ENCODE data around the gene TUBE1. TPM values are rescaled to one million over a fixed set of nuclear protein-coding genes. Genes with fewer than 3 reads are reported as not detected.

TUBE1 gene
- total and polyA plus RNA-seq, 10 donors, result 8.8 to 35.1 (median 15.1) TPM

GRCh38 chr6:112034616-112034995, 52.7 kb downstream of the TUBE1 start:
- TF ChIP-seq POLR2AphosphoS5 (IDR thresholded peaks at IDR 0.05) (no peak), CTCF (IDR thresholded peaks at IDR 0.05 in 8 of 11, conservative IDR thresholded peaks at IDR 0.05 in 3 of 11) (no peak), POLR2A (IDR thresholded peaks at IDR 0.05) (no peak)
- H3K4me3 ChIP-seq, result no peak overlapping the region
- peaks cover 0 to 11% (median 0%) of the 10 kb centered on the region in 6 donors for H3K4me1 ChIP-seq
- H3K27ac ChIP-seq, result no peak overlapping the region
- no peaks in the 10 kb centered on the region for H3K9me3 ChIP-seq
- H3K36me3 ChIP-seq, result no peaks in the 10 kb centered on the region
- no peak for DNase-seq
- H3K27me3 ChIP-seq (replicated peaks in 1 of 7), result no peaks in the 10 kb centered on the region
- intact Hi-C loops (cut with DNase I; ENCODE audit: low total_unique reads), result no loop called here
- WGBS, 5 donors, result 91 to 95% (median 92%) methylated on average over 4 of the region's 4 CpGs

GRCh38 chr6:112033791-112034615, 53.3 kb downstream of the TUBE1 start:
- DNase-seq, result no peak
- no peaks in the 10 kb centered on the region for H3K36me3 ChIP-seq
- no peak overlapping the region for H3K27ac ChIP-seq
- H3K4me1 ChIP-seq, result peaks cover 0 to 17% (median 4%) of the 10 kb centered on the region in 6 donors
- WGBS, 5 donors, result 74 to 77% (median 76%) methylated on average over 6 of the region's 6 CpGs
- TF ChIP-seq POLR2A (IDR thresholded peaks at IDR 0.05) (no peak), POLR2AphosphoS5 (IDR thresholded peaks at IDR 0.05) (no peak), CTCF (IDR thresholded peaks at IDR 0.05 in 8 of 11, conservative IDR thresholded peaks at IDR 0.05 in 3 of 11) (no peak)
- no peak overlapping the region for H3K4me3 ChIP-seq
- intact Hi-C loops (cut with DNase I; ENCODE audit: low total_unique reads), result no loop called here
- H3K27me3 ChIP-seq (replicated peaks in 1 of 7), result no peaks in the 10 kb centered on the region
- H3K9me3 ChIP-seq, result no peaks in the 10 kb centered on the region

GRCh38 chr6:112032728-112033127, 54.6 kb downstream of the TUBE1 start:
- no peaks in the 10 kb centered on the region for H3K36me3 ChIP-seq
- H3K4me3 ChIP-seq, result no peak overlapping the region
- no peaks in the 10 kb centered on the region for H3K27me3 ChIP-seq (replicated peaks in 1 of 7)
- H3K4me1 ChIP-seq, result peaks cover 5 to 29% (median 17%) of the 10 kb centered on the region in 6 donors
- H3K9me3 ChIP-seq, result no peaks in the 10 kb centered on the region
- no peak for TF ChIP-seq POLR2AphosphoS5 (IDR thresholded peaks at IDR 0.05)
- TF ChIP-seq POLR2A (IDR thresholded peaks at IDR 0.05), result no peak
- TF ChIP-seq CTCF (IDR thresholded peaks at IDR 0.05 in 8 of 11, conservative IDR thresholded peaks at IDR 0.05 in 3 of 11), result no peak
- WGBS, 5 donors, result 88 to 94% (median 90%) methylated on average over 6 of the region's 6 CpGs
- intact Hi-C loops (cut with DNase I; ENCODE audit: low total_unique reads), result no loop called here
- DNase-seq, result no peak
- no peak overlapping the region for H3K27ac ChIP-seq

- H3K4me1 ChIP-seq, result peaks cover 5 to 37% (median 18%) of the 10 kb centered on the region in 6 donors
- H3K27ac ChIP-seq, result no peak overlapping the region
- TF ChIP-seq POLR2AphosphoS5 (IDR thresholded peaks at IDR 0.05) (no peak), POLR2A (IDR thresholded peaks at IDR 0.05) (no peak), CTCF (IDR thresholded peaks at IDR 0.05 in 8 of 11, conservative IDR thresholded peaks at IDR 0.05 in 3 of 11) (no peak)
- H3K36me3 ChIP-seq, result no peaks in the 10 kb centered on the region
- H3K4me3 ChIP-seq, result no peak overlapping the region
- H3K9me3 ChIP-seq, result no peaks in the 10 kb centered on the region
- no peaks in the 10 kb centered on the region for H3K27me3 ChIP-seq (replicated peaks in 1 of 7)
- WGBS, 5 donors, result 87 to 96% (median 92%) methylated on average over 6 of the region's 6 CpGs
- intact Hi-C loops (cut with DNase I; ENCODE audit: low total_unique reads), result no loop called here
- no peak for DNase-seq
These were observed 55.3 kb downstream of the TUBE1 start for GRCh38 chr6:112031960-112032359.
